ENCODE measurements around the gene SERPINA1. TPM values are rescaled to one million over a fixed set of nuclear protein-coding genes. Genes with fewer than 3 reads are reported as not detected.
"Not testable (repeated sequence)": the region's sequence is repeated elsewhere in the genome, so short reads cannot be mapped to it uniquely, and the experiment has no call there.

The SERPINA1 gene
- total and polyA plus RNA-seq, 2 experiments from 2014 or later = 0.16 to 0.65 TPM

GRCh38 chr14:94424371-94424770, 36.0 kb upstream of the SERPINA1 start:
- Histone ChIP-seq H3K4me3 (no peak overlapping the region), H2AFZ (no peak overlapping the region), H3K4me1 (ENCODE audit: insufficient read depth) (no peaks in the 10 kb centered on the region), H3K9me2 (ENCODE audit: insufficient read depth) (no peaks in the 10 kb centered on the region), H3K27ac (no peak overlapping the region), H3K36me3 (ENCODE audit: low read depth) (no peaks in the 10 kb centered on the region), H3K27me3 (replicated peaks; ENCODE audit: insufficient read depth) (peaks cover 9% of the 10 kb centered on the region; the same call in 1 of the 2 replicates), H3K9ac (no peak overlapping the region), H3K79me2 (ENCODE audit: insufficient read depth) (no peaks in the 10 kb centered on the region), H4K20me1 (ENCODE audit: insufficient read depth) (no peaks in the 10 kb centered on the region), H3K9me3 (ENCODE audit: low read depth) (no peaks in the 10 kb centered on the region), H3F3A (ENCODE audit: insufficient read depth) (no peaks in the 10 kb centered on the region), H3K4me2 (ENCODE audit: unreplicated experiment) (no peak overlapping the region)
- no peak for DNase-seq
- WGBS, 2 experiments (ENCODE audit: low coverage in 1 of 2, low lambda C conversion rate in 2 of 2, missing lambda C conversion rate in 2 of 2) = 39 to 47% methylated on average over 3 of the region's 3 CpGs
- in situ Hi-C loops (cut with MboI) = no loop called here
- TF ChIP-seq EZH2phosphoT487 (IDR thresholded peaks at IDR 0.05; ENCODE audit: insufficient read depth, low read depth) (no peak), EZH2 (IDR thresholded peaks at IDR 0.05; ENCODE audit: insufficient read depth, poor library complexity, severe bottlenecking) (no peak)

GRCh38 chr14:94423453-94424056, 35.2 kb upstream of the SERPINA1 start:
- peak overlapping the region; percentile 56 for H2AFZ ChIP-seq
- 6 to 7% methylated on average over 13 of the region's 13 CpGs for WGBS, 2 experiments (ENCODE audit: low coverage in 1 of 2, low lambda C conversion rate in 2 of 2, missing lambda C conversion rate in 2 of 2)

GRCh38 chr14:94421316-94421715, 32.9 kb upstream of the SERPINA1 start:
- Histone ChIP-seq H3K27me3 (replicated peaks; ENCODE audit: insufficient read depth) (no peaks in the 10 kb centered on the region), H3K9me2 (ENCODE audit: insufficient read depth) (no peaks in the 10 kb centered on the region), H3K9me3 (ENCODE audit: low read depth) (no peaks in the 10 kb centered on the region), H3K79me2 (ENCODE audit: insufficient read depth) (no peaks in the 10 kb centered on the region), H3K36me3 (ENCODE audit: low read depth) (no peaks in the 10 kb centered on the region), H3K4me3 (no peak overlapping the region), H2AFZ (no peak overlapping the region), H3F3A (ENCODE audit: insufficient read depth) (no peaks in the 10 kb centered on the region), H3K4me2 (ENCODE audit: unreplicated experiment) (no peak overlapping the region), H3K27ac (no peak overlapping the region), H3K4me1 (ENCODE audit: insufficient read depth) (no peaks in the 10 kb centered on the region), H3K9ac (no peak overlapping the region), H4K20me1 (ENCODE audit: insufficient read depth) (no peaks in the 10 kb centered on the region)
- no peak for TF ChIP-seq EZH2 (IDR thresholded peaks at IDR 0.05; ENCODE audit: insufficient read depth, poor library complexity, severe bottlenecking)
- TF ChIP-seq EZH2phosphoT487 (IDR thresholded peaks at IDR 0.05; ENCODE audit: insufficient read depth, low read depth) = no peak
- in situ Hi-C loops (cut with MboI) = no loop called here
- WGBS, 2 experiments (ENCODE audit: low coverage in 1 of 2, low lambda C conversion rate in 2 of 2, missing lambda C conversion rate in 2 of 2) = 63 to 71% methylated on average over 2 of the region's 2 CpGs
- DNase-seq = no peak

More at GRCh38 chr14:94423453-94424056, 35.2 kb upstream of the SERPINA1 start:
- Histone ChIP-seq H3K9ac (no peak overlapping the region), H3K4me2 (ENCODE audit: unreplicated experiment) (peak overlapping the region; percentile 24), H3K27me3 (replicated peaks; ENCODE audit: insufficient read depth) (peaks cover 9% of the 10 kb centered on the region; the same call in 1 of the 2 replicates), H3K36me3 (ENCODE audit: low read depth) (no peaks in the 10 kb centered on the region), H3F3A (ENCODE audit: insufficient read depth) (no peaks in the 10 kb centered on the region), H3K9me2 (ENCODE audit: insufficient read depth) (no peaks in the 10 kb centered on the region), H3K9me3 (ENCODE audit: low read depth) (no peaks in the 10 kb centered on the region), H4K20me1 (ENCODE audit: insufficient read depth) (no peaks in the 10 kb centered on the region), H3K79me2 (ENCODE audit: insufficient read depth) (no peaks in the 10 kb centered on the region), H3K27ac (no peak overlapping the region), H3K4me3 (no peak overlapping the region), H3K4me1 (ENCODE audit: insufficient read depth) (no peaks in the 10 kb centered on the region)
- in situ Hi-C loops (cut with MboI) = no loop called here
- peak; percentile 84 for DNase-seq
- TF ChIP-seq EZH2 (IDR thresholded peaks at IDR 0.05; ENCODE audit: insufficient read depth, poor library complexity, severe bottlenecking) = no peak
- no peak for TF ChIP-seq EZH2phosphoT487 (IDR thresholded peaks at IDR 0.05; ENCODE audit: insufficient read depth, low read depth)

- H3K36me3 ChIP-seq (ENCODE audit: low read depth); in situ Hi-C loops (cut with MboI); H3K27me3 ChIP-seq (replicated peaks; ENCODE audit: insufficient read depth); H3K27ac ChIP-seq; H3F3A ChIP-seq (ENCODE audit: insufficient read depth); DNase-seq; H3K4me2 ChIP-seq (ENCODE audit: unreplicated experiment); H3K9ac ChIP-seq; H2AFZ ChIP-seq; H3K4me1 ChIP-seq (ENCODE audit: insufficient read depth); H3K79me2 ChIP-seq (ENCODE audit: insufficient read depth); H3K4me3 ChIP-seq; H4K20me1 ChIP-seq (ENCODE audit: insufficient read depth); H3K9me2 ChIP-seq (ENCODE audit: insufficient read depth); H3K9me3 ChIP-seq (ENCODE audit: low read depth): not testable (repeated sequence)
- 48 to 50% methylated on average over 3 of the region's 3 CpGs for WGBS, 2 experiments (ENCODE audit: low coverage in 1 of 2, low lambda C conversion rate in 2 of 2, missing lambda C conversion rate in 2 of 2)
Measured at GRCh38 chr14:94417497-94418205, 29.2 kb upstream of the SERPINA1 start.
